Liver (tissue), 9 donors: Measurements from ENCODE around the gene ASS1. TPM values are rescaled to one million over a fixed set of nuclear protein-coding genes. Genes with fewer than 3 reads are reported as not detected.

Source experiments
- DNase-seq: peaks from one replicate; pipeline ENCODE4 v3.0.0-alpha.2; 2017; ENCODE audit warnings: low spot score
- H3K27ac ChIP-seq, 2 donors: one replicate each; pipeline ENCODE4 v1.7.0; 2013; ENCODE audit warnings: inconsistent platforms in 2 of 2, low read length in 2 of 2, control low read depth in 1 of 2, low read depth in 1 of 2, mild to moderate bottlenecking in 1 of 2
- H3K27me3 ChIP-seq, 4 donors: one replicate each; pipeline versions ENCODE4 v1.6.1 to v1.7.0; 2013; ENCODE audit warnings: low read length in 3 of 4, inconsistent platforms in 1 of 4, mild to moderate bottlenecking in 1 of 4, moderate library complexity in 1 of 4; ENCODE audit not compliant: control insufficient read depth in 4 of 4, insufficient read depth in 4 of 4
- H3K36me3 ChIP-seq, 4 donors: one replicate each; pipeline versions ENCODE4 v1.6.1 to v1.7.0; 2013; ENCODE audit warnings: low read length in 3 of 4, mild to moderate bottlenecking in 3 of 4, low read depth in 1 of 4, moderate library complexity in 1 of 4; ENCODE audit not compliant: control insufficient read depth in 4 of 4, insufficient read depth in 3 of 4
- H3K4me1 ChIP-seq, 4 donors: one replicate each; pipeline versions ENCODE4 v1.6.1 to v1.7.0; 2013; ENCODE audit warnings: low read length in 3 of 4, mild to moderate bottlenecking in 3 of 4, moderate library complexity in 1 of 4; ENCODE audit not compliant: control insufficient read depth in 4 of 4, insufficient read depth in 4 of 4
- H3K4me3 ChIP-seq, 3 donors: one replicate each; pipeline versions ENCODE4 v1.6.1 to v1.7.0; 2013; ENCODE audit warnings: low read length in 3 of 3, control low read depth in 1 of 3, low read depth in 1 of 3, mild to moderate bottlenecking in 1 of 3
- H3K9ac ChIP-seq, 2 donors: one replicate each; pipeline ENCODE4 v1.7.0; 2013; ENCODE audit warnings: low read length in 2 of 2, mild to moderate bottlenecking in 2 of 2, moderate library complexity in 2 of 2, control low read depth in 1 of 2, low read depth in 1 of 2
- H3K9me3 ChIP-seq, 4 donors: one replicate each; pipeline versions ENCODE4 v1.6.1 to v1.7.0; 2013; ENCODE audit warnings: low read length in 3 of 4; ENCODE audit not compliant: control insufficient read depth in 4 of 4
- ATF3 ChIP-seq: IDR thresholded peaks from 2 replicates; pipeline ENCODE4 v1.6.1; 2016; ENCODE audit warnings: antibody characterized with exemption
- CTCF ChIP-seq: fragments of 150-350 bp; IDR thresholded peaks from 2 replicates; pipeline ENCODE4 v1.5.1; 2017; ENCODE audit warnings: improper control_type of control experiment, low read depth, low read length; ENCODE audit not compliant: missing input control
- EGR1 ChIP-seq, 2 donors: IDR thresholded peaks; 2 replicates each; pipeline ENCODE4 v1.6.1; 2016 to 2018; ENCODE audit warnings: antibody characterized with exemption in 2 of 2, low read depth in 2 of 2
- FOXA1 ChIP-seq: IDR thresholded peaks from 2 replicates; pipeline ENCODE4 v1.6.1; 2016; ENCODE audit warnings: antibody characterized with exemption
- FOXA2 ChIP-seq: IDR thresholded peaks from 2 replicates; pipeline ENCODE4 v1.6.1; 2016; ENCODE audit warnings: antibody characterized with exemption
- GABPA ChIP-seq, 2 donors: IDR thresholded peaks in 1 of 2; conservative IDR thresholded peaks in 1 of 2; 2 replicates each; pipeline ENCODE4 v1.6.1; 2016; ENCODE audit warnings: antibody characterized with exemption in 2 of 2, mild to moderate bottlenecking in 1 of 2, moderate library complexity in 1 of 2
- HNF4A ChIP-seq, 2 donors: conservative IDR thresholded peaks; 2 replicates each; pipeline ENCODE4 v1.6.1; 2016; ENCODE audit warnings: antibody characterized with exemption in 2 of 2, mild to moderate bottlenecking in 2 of 2
- HNF4G ChIP-seq: IDR thresholded peaks from 2 replicates; pipeline ENCODE4 v1.6.1; 2016; ENCODE audit warnings: antibody characterized with exemption
- JUND ChIP-seq, 2 donors: IDR thresholded peaks; 2 replicates each; pipeline ENCODE4 v1.6.1; 2016; ENCODE audit warnings: antibody characterized with exemption in 2 of 2
- MAX ChIP-seq: IDR thresholded peaks from 2 replicates; pipeline ENCODE4 v1.6.1; 2016; ENCODE audit warnings: antibody characterized with exemption
- NR2F2 ChIP-seq: IDR thresholded peaks from 2 replicates; pipeline ENCODE4 v1.6.1; 2016; ENCODE audit warnings: antibody characterized with exemption
- RAD21 ChIP-seq, 2 donors: IDR thresholded peaks; 2 replicates each; pipeline ENCODE4 v1.6.1; 2016; ENCODE audit warnings: antibody characterized with exemption in 2 of 2, mild to moderate bottlenecking in 2 of 2
- REST ChIP-seq: IDR thresholded peaks from 2 replicates; pipeline ENCODE4 v1.6.1; 2016; ENCODE audit warnings: antibody characterized with exemption, mild to moderate bottlenecking
- RXRA ChIP-seq, 2 donors: IDR thresholded peaks; 2 replicates each; pipeline ENCODE4 v1.6.1; 2017 to 2018; ENCODE audit warnings: antibody characterized with exemption in 2 of 2, mild to moderate bottlenecking in 1 of 2
- SP1 ChIP-seq: IDR thresholded peaks from 2 replicates; pipeline ENCODE4 v1.6.1; 2018; ENCODE audit warnings: antibody characterized with exemption, mild to moderate bottlenecking
- TAF1 ChIP-seq: conservative IDR thresholded peaks from 2 replicates; pipeline ENCODE4 v1.6.1; 2016; ENCODE audit warnings: antibody characterized with exemption, mild to moderate bottlenecking
- YY1 ChIP-seq: IDR thresholded peaks from 2 replicates; pipeline ENCODE4 v1.6.1; 2016; ENCODE audit warnings: antibody characterized with exemption, mild to moderate bottlenecking
- ZBTB33 ChIP-seq: IDR thresholded peaks from 2 replicates; pipeline ENCODE4 v1.6.1; 2016; ENCODE audit warnings: antibody characterized with exemption
- WGBS: extraction: QIAGEN DNeasy Blood & Tissue Kit; methylation state at CpG from one replicate; pipeline ENCODE4 v1.1.7; 2013; 5-methylcytosine and 5-hydroxymethylcytosine counted together
- polyA plus RNA-seq, 2 donors: library from polyadenylated mRNA; stranded (reverse) in 1 of 2; unstranded in 1 of 2; fragments of 200-250 nt in 1 of 2; fragments of >200 nt in 1 of 2; fragmentation: Nextera tagmentation in 1 of 2; extraction: Ambion mirVana in 1 of 2; gene quantifications; one replicate each; pipeline versions ENCODE4 v1.2.1 to v1.2.3, GENCODE V29; 2013 to 2015
- total RNA-seq, 2 donors: library from RNA; depleted of rRNA; stranded (reverse); fragments of >200 nt; gene quantifications; one replicate each; pipeline ENCODE4 v1.2.3, GENCODE V29; 2014
- donor health status: healthy.
- donor health status: healthy.
- donor health status: healthy.
- donor health status: healthy.
- donor health status: healthy.

The ASS1 gene
- total and polyA plus RNA-seq, 4 donors = 396 to 711 (median 533) TPM

- Histone ChIP-seq H3K4me1 (peaks cover 1 to 8% (median 4%) of the 10 kb centered on the region in 4 donors), H3K27ac (no peak overlapping the region), H3K27me3 (no peaks in the 10 kb centered on the region), H3K9ac (no peak overlapping the region), H3K36me3 (no peaks in the 10 kb centered on the region), H3K4me3 (no peak overlapping the region), H3K9me3 (no peaks in the 10 kb centered on the region)
- WGBS = 73% methylated on average over 5 of the region's 5 CpGs
- no peak for DNase-seq
- no peak for TF ChIP-seq FOXA1
- no peak for TF ChIP-seq RAD21 (IDR thresholded peaks at IDR 0.05)
- no peak for TF ChIP-seq HNF4G
- no peak for TF ChIP-seq ATF3
- TF ChIP-seq CTCF = no peak
- no peak for TF ChIP-seq ZBTB33
Observed at GRCh38 chr9:130542038-130542437, 97.3 kb downstream of the ASS1 start.

GRCh38 chr9:130542457-130543228 is 97.9 kb downstream of the ASS1 start:
- DNase-seq = no peak
- 86% methylated on average over 7 of the region's 7 CpGs for WGBS
- H3K36me3 ChIP-seq = no peaks in the 10 kb centered on the region
- no peaks in the 10 kb centered on the region for H3K27me3 ChIP-seq
- no peak overlapping the region for H3K27ac ChIP-seq
- H3K9me3 ChIP-seq = no peaks in the 10 kb centered on the region
- H3K4me1 ChIP-seq = peaks cover 4 to 12% (median 6%) of the 10 kb centered on the region in 4 donors
- no peak overlapping the region for H3K4me3 ChIP-seq
- TF ChIP-seq FOXA1 (no peak), HNF4A (conservative IDR thresholded peaks at IDR 0.05) (no peak), EGR1 (IDR thresholded peaks at IDR 0.05; ENCODE audit: low read depth in 2 of 2) (no peak), HNF4G (no peak), CTCF (no peak), RXRA (IDR thresholded peaks at IDR 0.05) (no peak), YY1 (no peak), FOXA2 (no peak), GABPA (IDR thresholded peaks at IDR 0.05 in 1 of 2, conservative IDR thresholded peaks at IDR 0.05 in 1 of 2) (no peak), NR2F2 (no peak), JUND (IDR thresholded peaks at IDR 0.05) (no peak), MAX (no peak), REST (no peak), RAD21 (IDR thresholded peaks at IDR 0.05) (no peak), ATF3 (no peak), SP1 (no peak), ZBTB33 (no peak), TAF1 (no peak)
- no peak overlapping the region for H3K9ac ChIP-seq
